Sigmoid colon (tissue), 7 donors: ENCODE results near the gene OSTN. TPM values are rescaled to one million over a fixed set of nuclear protein-coding genes. Genes with fewer than 3 reads are reported as not detected.
"Not testable (repeated sequence)": the region's sequence is repeated elsewhere in the genome, so short reads cannot be mapped to it uniquely, and the experiment has no call there.

Source experiments
- DNase-seq: peaks from one replicate; pipeline ENCODE4 v3.0.0-alpha.2; 2019
- H3K27ac ChIP-seq, 4 donors: fragments of 200-600 bp; sonication (generic); one replicate each; pipeline ENCODE4 v1.5.1; 2016 to 2019; ENCODE audit warnings: mild to moderate bottlenecking in 1 of 4
- H3K27me3 ChIP-seq, 3 donors: fragments of 200-600 bp; sonication (generic); one replicate each; pipeline ENCODE4 v1.5.1; 2019; ENCODE audit warnings: mild to moderate bottlenecking in 1 of 3
- H3K36me3 ChIP-seq, 4 donors: fragments of 200-600 bp; sonication (generic); one replicate each; pipeline ENCODE4 v1.5.1; 2016 to 2019
- H3K4me1 ChIP-seq, 4 donors: fragments of 200-600 bp; sonication (generic); one replicate each; pipeline ENCODE4 v1.5.1; 2017 to 2019
- H3K4me3 ChIP-seq, 4 donors: fragments of 200-600 bp; sonication (generic); one replicate each; pipeline ENCODE4 v1.5.1; 2017 to 2019; ENCODE audit warnings: mild to moderate bottlenecking in 2 of 4, moderate library complexity in 1 of 4
- H3K9me3 ChIP-seq, 4 donors: fragments of 200-600 bp in 3 of 4; sonication (generic) in 3 of 4; one replicate each; pipeline versions ENCODE4 v1.5.1 to v1.6.1; 2013 to 2019
- CTCF ChIP-seq, 4 experiments: fragments of 450-650 bp in 3 of 4; fragments of 200-600 bp in 1 of 4; IDR thresholded peaks; one replicate each; pipeline ENCODE4 v1.5.1; 2016 to 2019; ENCODE audit warnings: antibody characterized with exemption in 4 of 4, mild to moderate bottlenecking in 3 of 4, moderate library complexity in 2 of 4
- EP300 ChIP-seq, 4 donors: sonication (generic); formaldehyde crosslinking; IDR thresholded peaks; one replicate each; pipeline ENCODE4 v1.6.1; 2017; ENCODE audit warnings: antibody characterized with exemption in 4 of 4
- POLR2A ChIP-seq, 2 donors: fragments of 450-650 bp; IDR thresholded peaks; one replicate each; pipeline ENCODE4 v1.6.1; 2016; ENCODE audit warnings: antibody characterized with exemption in 2 of 2, mild to moderate bottlenecking in 2 of 2, moderate library complexity in 2 of 2
- POLR2AphosphoS5 ChIP-seq, 4 donors: sonication (generic); formaldehyde crosslinking; IDR thresholded peaks; one replicate each; pipeline ENCODE4 v1.6.1; 2017; ENCODE audit warnings: antibody characterized with exemption in 4 of 4
- WGBS, 2 donors: extraction: QIAGEN DNeasy Blood & Tissue Kit; methylation state at CpG; one replicate each; pipeline ENCODE4 v1.1.7; 2013; 5-methylcytosine and 5-hydroxymethylcytosine counted together
- intact Hi-C: fragments of 100-400 bp; cut with DNase I; formaldehyde crosslinking; loops from one replicate; pipeline ENCODE4 v1.15.1; 2023
- polyA plus RNA-seq, 3 donors: library from polyadenylated mRNA; stranded (reverse); fragments of 200-250 nt; gene quantifications; one replicate each; pipeline ENCODE4 v1.2.3, GENCODE V29; 2013
- total RNA-seq, 4 donors: library from RNA; depleted of rRNA; stranded (reverse); fragments of >200 nt; gene quantifications; one replicate each; pipeline ENCODE4 v1.1.0, GENCODE V29; 2016
- donor health status: healthy with polysubstance abuse.
- donor health status: Bipolar disorder and iron deficiency.
- donor health status: healthy.

The OSTN gene
- total and polyA plus RNA-seq, 7 donors = 0.36 to 0.82 TPM; not detected in 5

DNA sequence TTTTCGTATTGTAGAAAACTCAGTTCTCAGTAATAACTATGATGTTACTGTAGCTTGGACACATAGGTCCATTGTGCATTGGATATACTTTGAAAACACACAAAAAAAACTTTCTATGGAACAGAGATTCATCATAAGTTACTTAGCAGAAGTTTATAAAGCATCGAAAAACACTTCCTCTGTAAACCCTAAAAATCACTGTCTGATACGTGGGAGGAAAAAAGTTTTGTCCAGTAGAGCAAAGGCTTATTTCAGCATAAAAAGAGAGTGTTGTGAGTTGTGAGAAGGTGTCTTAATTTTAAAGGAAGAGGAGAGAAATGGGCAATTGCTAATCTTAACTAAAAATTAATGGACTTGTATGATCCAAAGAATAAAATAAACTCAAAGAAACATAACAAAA is 64.8 kb downstream of the OSTN start:
- no peaks in the 10 kb centered on the region for H3K27me3 ChIP-seq
- no peaks in the 10 kb centered on the region for H3K4me1 ChIP-seq
- no peaks in the 10 kb centered on the region for H3K9me3 ChIP-seq
- DNase-seq = no peak
- H3K36me3 ChIP-seq = no peaks in the 10 kb centered on the region
- TF ChIP-seq POLR2A (IDR thresholded peaks at IDR 0.05) (no peak), CTCF (IDR thresholded peaks at IDR 0.05) (no peak), POLR2AphosphoS5 (IDR thresholded peaks at IDR 0.05) (no peak), EP300 (IDR thresholded peaks at IDR 0.05) (no peak)
- H3K4me3 ChIP-seq = no peak overlapping the region
- intact Hi-C loops = no loop called here
- WGBS, 2 donors = 65 to 83% methylated on average over 3 of the region's 3 CpGs
- H3K27ac ChIP-seq = no peak overlapping the region

- no peak for DNase-seq
- Histone ChIP-seq H3K27me3 (no peaks in the 10 kb centered on the region), H3K27ac (no peak overlapping the region), H3K36me3 (no peaks in the 10 kb centered on the region), H3K4me1 (peaks cover 0 to 9% (median 4%) of the 10 kb centered on the region in 4 donors), H3K4me3 (no peak overlapping the region), H3K9me3 (no peaks in the 10 kb centered on the region)
- intact Hi-C loops = no loop called here
- no peak for TF ChIP-seq CTCF (IDR thresholded peaks at IDR 0.05)
- TF ChIP-seq POLR2AphosphoS5 (IDR thresholded peaks at IDR 0.05) = no peak
- no peak for TF ChIP-seq EP300 (IDR thresholded peaks at IDR 0.05)
- no peak for TF ChIP-seq POLR2A (IDR thresholded peaks at IDR 0.05)
These were observed 69.7 kb downstream of the OSTN start for GRCh38 chr3:191268737-191269136.

- Histone ChIP-seq H3K36me3 (no peaks in the 10 kb centered on the region), H3K4me3 (no peak overlapping the region), H3K27me3 (no peaks in the 10 kb centered on the region), H3K27ac (no peak overlapping the region), H3K9me3 (no peaks in the 10 kb centered on the region), H3K4me1 (peaks cover 0 to 9% (median 4%) of the 10 kb centered on the region in 4 donors)
- whole genome bisulfite sequencing, 2 donors = 59 to 63% methylated on average over 5 of the region's 5 CpGs
- DNase-seq = no peak
- intact Hi-C loops = no loop called here
- TF ChIP-seq POLR2A (IDR thresholded peaks at IDR 0.05) (no peak), EP300 (IDR thresholded peaks at IDR 0.05) (no peak), POLR2AphosphoS5 (IDR thresholded peaks at IDR 0.05) (no peak), CTCF (IDR thresholded peaks at IDR 0.05) (no peak)
These were observed 70.4 kb downstream of the OSTN start for GRCh38 chr3:191269289-191270085.

- H3K9me3 ChIP-seq, H3K4me1 ChIP-seq, H3K27me3 ChIP-seq, intact Hi-C loops, H3K27ac ChIP-seq, H3K4me3 ChIP-seq, H3K36me3 ChIP-seq, DNase-seq: not testable (repeated sequence)
- WGBS, 2 donors = 86 to 93% methylated on average over 14 of the region's 14 CpGs
These were observed 76.2 kb downstream of the OSTN start for GRCh38 chr3:191275244-191275643.

DNA sequence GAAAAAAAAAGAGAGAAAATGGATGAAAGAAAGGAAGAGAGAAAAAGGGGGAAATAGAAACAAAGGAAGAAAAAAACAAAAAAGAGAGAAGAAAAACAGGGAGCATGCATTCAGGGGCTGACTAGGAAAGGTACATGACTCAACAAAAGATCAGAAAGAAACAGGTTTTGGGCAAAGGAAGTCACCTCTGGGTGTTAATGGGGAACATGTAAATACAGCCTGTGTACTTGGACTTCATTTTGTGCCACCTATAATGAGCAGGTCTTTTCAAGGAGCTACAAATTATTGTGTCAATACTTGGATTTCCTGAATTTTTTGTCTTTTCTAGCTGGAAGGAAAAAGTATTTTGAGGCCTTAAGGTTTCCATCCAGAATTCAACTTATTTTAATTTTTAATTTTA is 76.7 kb downstream of the OSTN start:
- H3K4me1 ChIP-seq = no peaks in the 10 kb centered on the region
- H3K27ac ChIP-seq = no peak overlapping the region
- TF ChIP-seq CTCF (IDR thresholded peaks at IDR 0.05) (no peak), POLR2AphosphoS5 (IDR thresholded peaks at IDR 0.05) (no peak), EP300 (IDR thresholded peaks at IDR 0.05) (no peak), POLR2A (IDR thresholded peaks at IDR 0.05) (no peak)
- intact Hi-C loops = no loop called here
- no peak for DNase-seq
- no peak overlapping the region for H3K4me3 ChIP-seq
- H3K36me3 ChIP-seq = no peaks in the 10 kb centered on the region
- no peaks in the 10 kb centered on the region for H3K27me3 ChIP-seq
- H3K9me3 ChIP-seq = no peaks in the 10 kb centered on the region
